HL-60/S4 (cell line): Measurements from ENCODE around the gene KIF5C.
"Not testable (repeated sequence)": the region's sequence is repeated elsewhere in the genome, so short reads cannot be mapped to it uniquely, and the experiment has no call there.

ENCODE experiments used
- in situ Hi-C: fragments of 300-500 bp; cut with MboI; formaldehyde crosslinking; loops from 2 replicates; pipeline ENCODE4 v1.14.3; 2022; ENCODE audit warnings: low sequenced_read_pairs

Gene KIF5C

GRCh38 chr2:148874868-148875341 is at the start of gene KIF5C:
KIF5C (plus strand) TSS chr2:148875227; CDS start chr2:148875618, 391 bp downstream.
- in situ Hi-C loops: no loop called here

GRCh38 chr2:148826791-148827190 is 48.2 kb upstream of the KIF5C start:
- in situ Hi-C loops: no loop called here

DNA sequence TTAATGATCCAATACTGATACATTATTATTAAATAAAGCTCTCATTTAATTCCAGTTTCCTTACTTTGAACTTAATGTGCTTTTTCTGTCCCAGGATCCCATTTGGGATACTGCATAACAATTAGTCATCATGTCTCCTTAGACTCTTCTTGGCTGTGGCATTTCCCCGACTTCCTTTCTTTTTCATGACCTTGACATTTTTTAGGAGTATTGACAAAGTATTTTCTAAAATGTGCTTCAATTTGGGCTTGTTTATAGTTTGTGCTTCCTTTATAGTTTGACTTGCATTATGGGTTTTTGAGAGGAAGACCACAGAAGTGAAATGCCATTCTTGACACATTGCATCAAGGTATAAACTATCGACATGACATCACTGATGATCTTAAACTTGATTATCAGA is 46.1 kb upstream of the KIF5C start:
- in situ Hi-C loops: no loop called here

- in situ Hi-C loops: no loop called here
These were observed 45.4 kb upstream of the KIF5C start for GRCh38 chr2:148829618-148830017.

DNA sequence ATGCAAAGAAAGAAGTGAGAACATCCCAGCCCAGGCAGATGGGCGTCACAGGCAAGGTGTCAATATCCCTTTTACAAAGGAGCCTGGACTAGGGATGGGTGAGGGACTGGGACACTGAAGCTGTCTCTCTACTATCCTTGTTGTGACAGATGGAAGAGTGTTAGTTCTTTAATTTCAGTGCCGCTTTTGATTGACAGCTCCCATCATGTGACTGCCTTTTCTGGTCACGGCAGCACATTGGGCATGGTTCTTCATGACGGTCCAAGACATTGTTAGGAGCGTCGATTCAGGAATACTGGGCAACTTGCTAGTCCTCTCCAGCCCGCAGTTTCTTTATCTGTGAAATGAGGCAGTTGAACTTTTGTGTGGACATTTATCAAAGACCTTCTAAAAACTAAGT is 42.4 kb upstream of the KIF5C start:
- in situ Hi-C loops: no loop called here

DNA sequence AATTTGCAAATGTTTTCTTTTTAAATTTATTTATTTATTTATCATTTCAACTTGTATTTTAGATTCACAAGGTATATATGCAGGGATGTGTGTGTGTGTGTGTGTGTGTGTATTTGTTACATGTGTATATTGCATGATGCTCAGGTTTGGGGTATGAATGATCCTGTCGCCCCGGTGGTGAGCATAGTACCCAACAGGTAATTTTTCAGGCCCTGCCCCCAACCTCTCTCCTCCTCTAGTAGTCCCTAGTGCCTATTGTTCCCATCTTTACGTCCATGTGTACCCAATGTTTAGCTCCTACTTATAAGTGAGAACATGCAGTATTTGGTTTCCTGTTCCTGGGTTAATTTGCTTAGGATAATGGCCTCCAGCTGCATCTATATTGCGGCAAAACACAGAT is 33.0 kb upstream of the KIF5C start:
- in situ Hi-C loops: no loop called here

DNA sequence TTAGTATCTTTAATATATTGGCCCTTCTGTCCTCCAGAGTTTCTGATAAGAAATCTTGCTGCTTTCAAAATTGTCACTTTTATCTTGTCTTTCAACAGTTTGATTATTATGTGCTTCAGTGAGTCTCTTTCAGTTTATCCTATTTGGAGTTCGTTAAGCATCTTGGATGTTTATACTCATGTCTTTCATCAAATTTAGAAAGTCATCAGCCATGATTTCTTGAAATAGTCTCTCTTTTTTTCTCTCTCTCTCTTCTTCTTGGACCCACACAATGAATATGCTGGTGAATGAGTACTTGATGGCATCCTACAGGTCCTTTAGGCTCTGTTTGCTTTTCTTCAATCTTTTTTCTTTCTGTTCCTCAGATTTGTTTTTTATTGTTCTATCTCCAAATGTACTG is 26.9 kb upstream of the KIF5C start:
- in situ Hi-C loops: no loop called here

- in situ Hi-C loops: no loop called here
These were observed 21.6 kb upstream of the KIF5C start for GRCh38 chr2:148853458-148853857.

- in situ Hi-C loops: no loop called here
These were observed 15.0 kb upstream of the KIF5C start for GRCh38 chr2:148860037-148860436.

GRCh38 chr2:148861367-148861766 is 13.7 kb upstream of the KIF5C start:
- in situ Hi-C loops: no loop called here

DNA sequence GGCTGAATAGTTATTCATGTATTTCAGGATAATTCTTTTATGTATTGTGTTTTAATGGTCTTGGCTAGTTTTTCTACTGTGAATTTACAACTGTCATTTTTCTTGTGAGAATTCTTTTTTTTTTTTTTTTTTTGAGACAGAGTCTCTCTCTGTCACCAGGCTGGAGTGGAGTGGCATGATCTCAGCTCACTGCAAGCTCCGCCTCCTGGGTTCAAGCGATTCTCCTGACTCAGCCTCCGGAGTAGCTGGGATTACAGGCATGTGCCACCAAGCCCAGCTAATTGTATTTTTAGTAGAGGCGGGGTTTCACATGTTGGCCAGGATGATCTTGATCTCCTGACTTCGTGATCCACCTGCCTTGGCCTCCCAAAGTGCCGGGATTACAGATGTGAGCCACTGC is 12.5 kb upstream of the KIF5C start:
- in situ Hi-C loops: not testable (repeated sequence)

GRCh38 chr2:148865512-148865911 is 9.5 kb upstream of the KIF5C start:
- in situ Hi-C loops: no loop called here

DNA sequence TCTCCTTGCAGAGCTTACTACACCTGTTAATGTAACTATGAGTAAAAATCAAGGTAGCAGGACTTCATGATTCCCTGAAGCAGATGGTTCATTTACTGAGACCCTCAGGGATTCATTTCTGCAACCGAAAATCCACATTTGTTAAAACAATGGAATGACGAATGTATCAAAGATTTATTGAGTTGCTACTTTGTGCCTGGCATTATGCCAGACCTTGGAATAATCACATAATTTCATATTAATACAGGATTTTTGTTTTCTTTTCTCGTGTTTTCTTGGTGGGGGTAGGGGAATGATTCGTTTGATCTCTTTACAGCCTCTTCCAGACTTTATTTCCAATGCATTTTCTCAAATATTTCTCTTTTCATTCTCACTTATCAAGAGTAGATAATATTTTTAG is 8.9 kb upstream of the KIF5C start:
- in situ Hi-C loops: no loop called here

- in situ Hi-C loops: no loop called here
These were observed 7.8 kb upstream of the KIF5C start for GRCh38 chr2:148867079-148867769.

GRCh38 chr2:148875387-148876051 is 492 bp downstream of the KIF5C start:
- in situ Hi-C loops: no loop called here

DNA sequence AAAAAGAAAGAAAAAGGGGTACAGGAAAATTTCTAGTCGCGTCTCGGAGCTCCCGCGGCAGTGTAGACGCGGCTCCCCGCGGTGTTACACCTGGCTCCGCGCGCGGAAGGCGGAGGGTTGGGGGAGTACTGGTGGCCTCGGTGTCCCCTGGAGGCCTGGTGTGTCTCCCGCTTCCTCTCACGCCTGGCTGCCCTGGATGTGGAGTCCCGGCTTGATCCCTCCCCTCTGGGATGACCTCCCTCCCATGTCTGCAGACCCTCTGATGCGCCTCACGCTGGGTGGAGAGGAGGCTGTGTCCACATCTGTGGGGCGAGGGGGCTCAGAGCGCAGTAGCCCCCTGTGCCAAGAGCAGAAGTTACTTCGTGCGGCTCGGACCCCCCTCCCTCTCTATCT is 1.2 kb downstream of the KIF5C start:
- in situ Hi-C loops: no loop called here

DNA sequence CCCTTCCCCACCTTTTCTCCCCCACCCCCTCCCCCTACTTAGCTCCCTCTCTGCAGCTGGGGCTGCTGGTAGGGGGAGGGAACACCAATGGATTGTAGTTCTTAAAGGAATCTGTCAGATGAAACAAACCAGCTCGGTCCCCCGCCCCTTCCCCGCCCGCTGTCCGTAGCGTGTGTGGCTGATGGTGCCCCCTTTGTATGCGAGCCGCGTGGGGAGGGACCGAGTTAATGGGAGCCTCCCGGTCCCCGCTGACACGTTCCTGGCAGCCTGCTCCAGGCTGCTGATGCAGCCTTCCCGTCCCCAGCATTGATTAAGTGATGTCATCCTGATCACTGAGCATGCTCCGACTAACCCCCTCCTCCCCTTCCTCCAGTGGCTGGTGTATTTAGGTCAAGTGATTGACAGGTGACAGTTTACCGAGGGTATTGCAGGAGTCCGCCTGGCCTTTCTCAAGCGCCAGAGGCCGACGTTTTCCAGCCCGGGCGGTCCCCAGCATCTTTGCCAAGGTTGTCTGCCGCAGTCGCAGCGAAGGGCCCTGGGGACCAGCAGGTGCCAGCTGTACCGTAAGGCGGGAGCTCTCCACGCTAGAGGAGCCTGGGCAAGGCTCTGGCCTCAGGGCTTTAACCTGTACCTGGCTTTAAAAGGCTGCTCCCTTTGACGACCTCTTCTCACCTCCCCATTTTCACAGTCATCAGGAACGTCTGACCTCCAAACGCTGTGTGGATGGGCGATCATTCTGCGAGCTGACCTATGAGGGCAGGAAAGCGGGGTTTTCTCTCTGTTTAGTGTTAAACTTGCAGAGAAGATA is 1.8 kb downstream of the KIF5C start:
- in situ Hi-C loops: no loop called here

DNA sequence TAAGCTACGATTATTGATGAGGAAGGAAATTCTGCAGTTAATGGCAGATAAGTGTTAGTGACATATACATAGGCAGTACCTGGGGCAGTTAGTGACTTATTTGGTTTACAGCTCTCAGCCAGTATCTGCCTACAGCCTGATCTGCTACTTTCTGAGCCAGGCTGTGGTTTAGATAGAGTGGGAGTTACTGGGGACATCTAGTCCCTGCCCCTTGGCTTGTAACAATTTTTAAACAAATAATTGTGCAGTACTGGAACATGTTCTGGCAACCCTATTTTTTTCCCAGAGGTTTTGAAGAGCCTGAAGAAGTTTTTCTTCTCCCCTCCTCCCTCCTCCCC is 2.3 kb downstream of the KIF5C start:
- in situ Hi-C loops: no loop called here

- in situ Hi-C loops: no loop called here
These were observed 5.6 kb downstream of the KIF5C start for GRCh38 chr2:148880636-148881035.

DNA sequence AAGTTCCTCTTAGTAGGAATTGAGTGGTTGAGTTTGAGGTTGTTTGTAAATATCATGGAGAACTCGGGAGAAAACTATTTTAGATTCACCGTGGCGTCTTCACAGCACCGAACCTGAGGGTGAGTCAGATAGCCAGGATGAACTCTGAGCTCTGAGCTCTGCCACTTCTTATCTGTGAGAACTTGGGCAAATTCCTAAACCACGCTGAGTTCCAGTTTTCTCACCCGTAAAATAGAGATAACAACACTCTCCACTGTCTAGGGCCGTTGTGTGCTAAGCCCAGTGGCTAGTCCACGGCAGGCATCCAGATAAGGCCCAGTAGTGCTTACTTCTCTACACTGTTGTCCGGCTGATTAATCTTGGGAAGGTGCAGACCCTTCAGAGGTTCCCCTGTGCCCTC is 7.0 kb downstream of the KIF5C start:
- in situ Hi-C loops: no loop called here

DNA sequence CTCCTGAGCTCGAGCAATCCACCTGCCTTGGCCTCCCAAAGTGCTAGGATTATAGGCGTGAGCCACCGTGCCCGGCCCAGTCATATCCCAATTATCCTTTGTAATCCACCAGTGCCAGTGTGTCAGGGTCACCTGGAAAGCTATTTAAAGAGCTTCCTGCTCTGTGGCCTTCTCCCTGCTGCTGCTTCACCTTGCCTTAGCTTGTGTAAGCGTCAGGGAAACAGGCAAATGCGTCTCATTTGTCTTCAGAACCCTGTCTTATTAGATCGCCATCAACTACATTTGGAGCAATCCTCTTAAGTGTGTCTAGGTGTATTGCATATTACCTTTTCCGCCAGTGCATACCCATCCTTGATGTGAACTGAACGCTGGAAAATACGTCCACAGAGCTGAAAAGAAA is 10.2 kb downstream of the KIF5C start:
- in situ Hi-C loops: no loop called here

DNA sequence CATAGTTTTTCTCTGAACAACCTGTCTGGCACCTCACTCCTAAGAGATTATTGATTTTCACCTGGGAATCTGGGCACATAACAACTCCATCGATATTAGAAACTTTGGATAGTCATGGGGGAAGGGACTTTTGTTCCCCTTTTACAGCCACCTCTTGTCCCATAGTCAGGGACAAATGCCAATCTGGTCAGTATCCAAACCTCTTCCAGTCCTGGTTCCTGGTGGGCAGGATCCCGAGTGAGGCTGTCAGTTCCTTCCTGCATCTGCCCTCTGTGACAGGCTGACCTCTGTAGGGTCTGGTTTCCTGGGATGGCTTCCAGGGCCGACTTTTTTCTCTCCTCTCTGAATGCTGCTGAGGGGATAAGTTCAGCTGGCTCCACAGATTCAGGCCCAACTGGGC is 11.0 kb downstream of the KIF5C start:
- in situ Hi-C loops: no loop called here
